ENCODE measurements around the gene ST14.

DNA sequence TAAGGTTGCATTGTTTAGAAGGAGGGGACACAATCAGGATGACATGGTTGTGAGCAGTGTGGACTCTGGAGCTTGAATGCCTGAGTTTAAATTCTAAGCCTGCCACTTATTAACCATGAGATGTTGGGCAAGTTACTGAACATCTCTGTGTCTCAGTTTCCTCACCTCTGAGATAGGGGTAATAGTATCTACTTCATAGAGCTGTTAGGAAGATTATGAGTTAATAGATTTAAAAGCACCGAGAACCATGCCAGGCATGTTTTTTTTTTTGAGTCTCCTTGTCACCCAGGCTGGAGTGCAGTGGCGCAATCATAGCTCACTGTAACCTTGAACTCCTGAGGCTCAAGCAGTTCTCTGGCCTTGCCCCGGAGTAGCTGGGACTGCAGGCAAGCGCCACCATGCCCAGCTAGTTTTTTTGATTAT, 33.3 kb downstream of the ST14 start:
- TF ChIP-seq POLR2A (IDR thresholded peaks at IDR 0.05; ENCODE audit: low read depth, low read length) (no peak), POLR2AphosphoS5 (IDR thresholded peaks at IDR 0.05; ENCODE audit: low read depth, low read length) (no peak), TAF1 (IDR thresholded peaks at IDR 0.05; ENCODE audit: borderline replicate concordance, low read depth, low read length) (no peak)
